Measurements from ENCODE around the gene VPS35. TPM values are rescaled to one million over a fixed set of nuclear protein-coding genes. Genes with fewer than 3 reads are reported as not detected.

The VPS35 gene
- total and polyA plus RNA-seq, 2 of the 13 experiments (the other 11 are each of a cell fraction or from before 2014, with no cell fraction given) = 30.7 to 136 TPM

DNA sequence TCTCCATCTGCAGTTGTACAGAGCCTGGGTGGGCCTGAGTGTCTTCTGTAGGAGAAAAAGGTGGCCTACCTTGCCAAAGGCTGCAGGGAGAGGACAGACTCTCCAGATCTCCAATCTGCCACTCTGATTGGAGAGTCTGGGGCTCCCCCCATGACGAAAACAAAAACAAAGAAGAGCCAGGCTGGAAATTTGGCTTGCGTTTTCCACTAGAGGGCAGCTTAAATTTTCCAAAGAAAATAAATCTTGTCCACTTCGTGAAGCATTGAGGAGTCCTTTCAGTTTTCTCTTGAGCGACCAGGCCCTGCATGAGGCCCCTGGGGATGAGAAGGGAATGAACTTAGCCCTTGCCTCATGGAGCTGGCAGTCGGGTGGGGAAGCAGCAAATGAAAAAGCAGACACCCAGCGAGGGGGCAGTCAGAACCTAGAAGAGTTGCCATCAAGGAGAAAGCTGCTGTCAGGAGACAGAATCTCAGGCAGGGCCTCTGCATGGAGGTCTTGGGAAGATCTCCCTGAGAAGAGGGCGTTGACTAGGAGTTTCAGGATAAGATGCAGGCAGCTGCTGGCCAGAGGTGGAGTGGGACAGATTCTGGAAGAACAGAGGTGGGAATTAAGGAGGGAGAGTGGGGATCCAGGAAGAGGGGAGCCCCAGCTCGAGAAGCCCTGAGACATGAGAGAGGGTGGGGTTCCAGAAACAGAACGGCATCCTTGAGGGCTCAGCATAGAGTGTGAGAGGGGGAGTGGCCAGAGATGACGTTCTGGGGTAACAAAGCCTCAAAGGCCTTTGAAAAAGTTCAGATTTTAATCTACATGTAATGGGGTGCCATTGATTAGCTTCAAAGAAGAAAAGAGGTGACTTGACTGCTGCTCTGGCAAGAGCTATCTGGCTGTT, 59.4 kb downstream of the VPS35 start (continued):
- TF ChIP-seq ZNF264 (CRISPR knock-in tag; IDR thresholded peaks at IDR 0.05) (no peak), ATF7 (IDR thresholded peaks at IDR 0.05) (no peak), ATF7 (CRISPR knock-in tag; IDR thresholded peaks at IDR 0.05) (no peak), ZNF839 (CRISPR knock-in tag; IDR thresholded peaks at IDR 0.05; ENCODE audit: borderline replicate concordance) (0 out of 2 replicates have a peak, but pooled peaks have one; percentile 38), ZNF772 (CRISPR knock-in tag; IDR thresholded peaks at IDR 0.05) (0 out of 2 replicates have a peak, but pooled peaks have one; percentile 44), SRF (IDR thresholded peaks at IDR 0.05; ENCODE audit: low read depth, low read length) (no peak), RAD21 (CRISPR knock-in tag; IDR thresholded peaks at IDR 0.05) (0 out of 2 replicates have a peak, but pooled peaks have one; percentile 18), ZNF225 (CRISPR knock-in tag; IDR thresholded peaks at IDR 0.05) (no peak; the same call in 1 of the 2 replicates), ZNF331 (CRISPR knock-in tag; IDR thresholded peaks at IDR 0.05) (0 out of 2 replicates have a peak, but pooled peaks have one; percentile 15), AGO1 (IDR thresholded peaks at IDR 0.05; ENCODE audit: low read depth, low read length, poor library complexity, severe bottlenecking) (no peak), ZNF776 (CRISPR knock-in tag; IDR thresholded peaks at IDR 0.05) (no peak), POLR2G (IDR thresholded peaks at IDR 0.05; ENCODE audit: low read depth, low read length) (no peak), PHF21A (CRISPR knock-in tag; IDR thresholded peaks at IDR 0.05) (peak; percentile 46), POGZ (CRISPR knock-in tag; IDR thresholded peaks at IDR 0.05) (peak; percentile 14; the same call in 1 of the 2 replicates), SAP130 (CRISPR knock-in tag; IDR thresholded peaks at IDR 0.05; ENCODE audit: low read depth) (peak; percentile 42; the same call in 1 of the 2 replicates), MLLT10 (CRISPR knock-in tag; IDR thresholded peaks at IDR 0.05) (no peak), ZNF598 (CRISPR knock-in tag; IDR thresholded peaks at IDR 0.05; ENCODE audit: borderline replicate concordance) (no peak), NCOR1 (IDR thresholded peaks at IDR 0.05; ENCODE audit: borderline replicate concordance, low read length) (no peak), PLRG1 (conservative IDR thresholded peaks at IDR 0.05) (no peak), GATA4 (IDR thresholded peaks at IDR 0.05; ENCODE audit: borderline replicate concordance, low read depth) (no peak), ZKSCAN1 (IDR thresholded peaks at IDR 0.05; ENCODE audit: low read length) (no peak), MED8 (CRISPR knock-in tag; IDR thresholded peaks at IDR 0.05; ENCODE audit: insufficient replicate concordance) (no peak), SNRNP70 (IDR thresholded peaks at IDR 0.05; ENCODE audit: low read depth, low read length) (no peak)
- TF ChIP-seq, protein P1, sequence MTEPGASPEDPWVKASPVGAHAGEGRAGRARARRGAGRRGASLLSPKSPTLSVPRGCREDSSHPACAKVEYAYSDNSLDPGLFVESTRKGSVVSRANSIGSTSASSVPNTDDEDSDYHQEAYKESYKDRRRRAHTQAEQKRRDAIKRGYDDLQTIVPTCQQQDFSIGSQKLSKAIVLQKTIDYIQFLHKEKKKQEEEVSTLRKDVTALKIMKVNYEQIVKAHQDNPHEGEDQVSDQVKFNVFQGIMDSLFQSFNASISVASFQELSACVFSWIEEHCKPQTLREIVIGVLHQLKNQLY (CRISPR knock-in tag; IDR thresholded peaks at IDR 0.05) = no peak
- TF ChIP-seq, protein P2, sequence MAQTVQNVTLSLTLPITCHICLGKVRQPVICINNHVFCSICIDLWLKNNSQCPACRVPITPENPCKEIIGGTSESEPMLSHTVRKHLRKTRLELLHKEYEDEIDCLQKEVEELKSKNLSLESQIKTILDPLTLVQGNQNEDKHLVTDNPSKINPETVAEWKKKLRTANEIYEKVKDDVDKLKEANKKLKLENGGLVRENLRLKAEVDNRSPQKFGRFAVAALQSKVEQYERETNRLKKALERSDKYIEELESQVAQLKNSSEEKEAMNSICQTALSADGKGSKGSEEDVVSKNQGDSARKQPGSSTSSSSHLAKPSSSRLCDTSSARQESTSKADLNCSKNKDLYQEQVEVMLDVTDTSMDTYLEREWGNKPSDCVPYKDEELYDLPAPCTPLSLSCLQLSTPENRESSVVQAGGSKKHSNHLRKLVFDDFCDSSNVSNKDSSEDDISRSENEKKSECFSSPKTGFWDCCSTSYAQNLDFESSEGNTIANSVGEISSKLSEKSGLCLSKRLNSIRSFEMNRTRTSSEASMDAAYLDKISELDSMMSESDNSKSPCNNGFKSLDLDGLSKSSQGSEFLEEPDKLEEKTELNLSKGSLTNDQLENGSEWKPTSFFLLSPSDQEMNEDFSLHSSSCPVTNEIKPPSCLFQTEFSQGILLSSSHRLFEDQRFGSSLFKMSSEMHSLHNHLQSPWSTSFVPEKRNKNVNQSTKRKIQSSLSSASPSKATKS (CRISPR knock-in tag; IDR thresholded peaks at IDR 0.05) = no peak
- TF ChIP-seq, protein P3, sequence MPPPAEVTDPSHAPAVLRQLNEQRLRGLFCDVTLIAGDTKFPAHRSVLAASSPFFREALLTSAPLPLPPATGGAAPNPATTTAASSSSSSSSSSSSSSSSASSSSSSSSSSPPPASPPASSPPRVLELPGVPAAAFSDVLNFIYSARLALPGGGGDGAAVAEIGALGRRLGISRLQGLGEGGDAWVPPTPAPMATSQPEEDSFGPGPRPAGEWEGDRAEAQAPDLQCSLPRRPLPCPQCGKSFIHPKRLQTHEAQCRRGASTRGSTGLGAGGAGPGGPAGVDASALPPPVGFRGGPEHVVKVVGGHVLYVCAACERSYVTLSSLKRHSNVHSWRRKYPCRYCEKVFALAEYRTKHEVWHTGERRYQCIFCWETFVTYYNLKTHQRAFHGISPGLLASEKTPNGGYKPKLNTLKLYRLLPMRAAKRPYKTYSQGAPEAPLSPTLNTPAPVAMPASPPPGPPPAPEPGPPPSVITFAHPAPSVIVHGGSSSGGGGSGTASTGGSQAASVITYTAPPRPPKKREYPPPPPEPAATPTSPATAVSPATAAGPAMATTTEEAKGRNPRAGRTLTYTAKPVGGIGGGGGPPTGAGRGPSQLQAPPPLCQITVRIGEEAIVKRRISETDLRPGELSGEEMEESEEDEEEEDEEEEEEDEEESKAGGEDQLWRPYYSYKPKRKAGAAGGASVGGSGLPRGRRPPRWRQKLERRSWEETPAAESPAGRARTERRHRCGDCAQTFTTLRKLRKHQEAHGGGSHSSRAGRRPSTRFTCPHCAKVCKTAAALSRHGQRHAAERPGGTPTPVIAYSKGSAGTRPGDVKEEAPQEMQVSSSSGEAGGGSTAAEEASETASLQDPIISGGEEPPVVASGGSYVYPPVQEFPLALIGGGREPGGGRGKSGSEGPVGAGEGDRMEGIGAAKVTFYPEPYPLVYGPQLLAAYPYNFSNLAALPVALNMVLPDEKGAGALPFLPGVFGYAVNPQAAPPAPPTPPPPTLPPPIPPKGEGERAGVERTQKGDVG (CRISPR knock-in tag; IDR thresholded peaks at IDR 0.05; ENCODE audit: borderline replicate concordance) = no peak
